HG03196 (cell line): ENCODE data around the gene AFAP1L1.

Experiments
- ATAC-seq: cut with Tn5 transposase; IDR thresholded peaks from one replicate; pipeline ENCODE4 v1.9.1; 2021; ENCODE audit not compliant: unreplicated experiment

Gene AFAP1L1

DNA sequence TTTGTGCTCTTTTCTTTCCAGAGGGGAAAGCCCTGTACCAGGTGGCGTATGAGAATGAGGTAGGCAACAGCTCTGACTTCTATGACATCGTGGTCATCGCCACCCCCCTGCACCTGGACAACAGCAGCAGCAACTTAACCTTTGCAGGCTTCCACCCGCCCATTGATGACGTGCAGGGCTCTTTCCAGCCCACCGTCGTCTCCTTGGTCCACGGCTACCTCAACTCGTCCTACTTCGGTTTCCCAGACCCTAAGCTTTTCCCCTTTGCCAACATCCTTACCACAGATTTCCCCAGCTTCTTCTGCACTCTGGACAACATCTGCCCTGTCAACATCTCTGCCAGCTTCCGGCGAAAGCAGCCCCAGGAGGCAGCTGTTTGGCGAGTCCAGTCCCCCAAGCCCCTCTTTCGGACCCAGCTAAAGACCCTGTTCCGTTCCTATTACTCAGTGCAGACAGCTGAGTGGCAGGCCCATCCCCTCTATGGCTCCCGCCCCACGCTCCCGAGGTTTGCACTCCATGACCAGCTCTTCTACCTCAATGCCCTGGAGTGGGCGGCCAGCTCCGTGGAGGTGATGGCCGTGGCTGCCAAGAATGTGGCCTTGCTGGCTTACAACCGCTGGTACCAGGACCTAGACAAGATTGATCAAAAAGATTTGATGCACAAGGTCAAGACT is 96.5 kb downstream of the AFAP1L1 start:
- ATAC-seq = no peak

- ATAC-seq = no peak
These were observed 99.2 kb downstream of the AFAP1L1 start for GRCh38 chr5:149370878-149371277.

GRCh38 chr5:149371296-149371962 is 99.8 kb downstream of the AFAP1L1 start:
- ATAC-seq = peak; percentile 60

GRCh38 chr5:149372076-149372795 is 100.6 kb downstream of the AFAP1L1 start:
- ATAC-seq = no peak

GRCh38 chr5:149372932-149373331 is 101.3 kb downstream of the AFAP1L1 start:
- ATAC-seq = no peak

DNA sequence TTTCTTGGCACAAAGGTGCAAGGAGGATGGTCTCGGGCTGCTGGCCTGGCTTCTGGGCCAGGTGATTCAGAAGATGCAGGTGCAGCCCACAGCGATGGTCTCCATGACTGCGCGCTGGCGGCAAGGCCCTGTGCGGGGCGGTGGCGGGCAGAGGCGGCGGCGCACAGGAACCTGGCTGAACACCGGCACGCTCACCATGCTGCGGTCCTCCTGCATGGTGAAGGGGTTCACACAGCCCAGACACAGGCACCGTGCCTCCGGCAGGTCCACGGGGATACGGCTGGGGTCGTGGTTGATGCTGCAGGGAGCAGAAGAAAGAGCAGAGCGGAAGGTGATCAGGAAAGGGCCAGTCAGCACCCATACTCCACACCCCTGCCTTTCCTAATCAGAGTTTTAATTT is 102.6 kb downstream of the AFAP1L1 start:
- ATAC-seq = no peak

GRCh38 chr5:149374801-149375200 is 103.1 kb downstream of the AFAP1L1 start:
- ATAC-seq = no peak

- no peak for ATAC-seq
These were observed 103.8 kb downstream of the AFAP1L1 start for GRCh38 chr5:149375434-149375833.

- no peak for ATAC-seq
These were observed 104.4 kb downstream of the AFAP1L1 start for GRCh38 chr5:149376104-149376503.

DNA sequence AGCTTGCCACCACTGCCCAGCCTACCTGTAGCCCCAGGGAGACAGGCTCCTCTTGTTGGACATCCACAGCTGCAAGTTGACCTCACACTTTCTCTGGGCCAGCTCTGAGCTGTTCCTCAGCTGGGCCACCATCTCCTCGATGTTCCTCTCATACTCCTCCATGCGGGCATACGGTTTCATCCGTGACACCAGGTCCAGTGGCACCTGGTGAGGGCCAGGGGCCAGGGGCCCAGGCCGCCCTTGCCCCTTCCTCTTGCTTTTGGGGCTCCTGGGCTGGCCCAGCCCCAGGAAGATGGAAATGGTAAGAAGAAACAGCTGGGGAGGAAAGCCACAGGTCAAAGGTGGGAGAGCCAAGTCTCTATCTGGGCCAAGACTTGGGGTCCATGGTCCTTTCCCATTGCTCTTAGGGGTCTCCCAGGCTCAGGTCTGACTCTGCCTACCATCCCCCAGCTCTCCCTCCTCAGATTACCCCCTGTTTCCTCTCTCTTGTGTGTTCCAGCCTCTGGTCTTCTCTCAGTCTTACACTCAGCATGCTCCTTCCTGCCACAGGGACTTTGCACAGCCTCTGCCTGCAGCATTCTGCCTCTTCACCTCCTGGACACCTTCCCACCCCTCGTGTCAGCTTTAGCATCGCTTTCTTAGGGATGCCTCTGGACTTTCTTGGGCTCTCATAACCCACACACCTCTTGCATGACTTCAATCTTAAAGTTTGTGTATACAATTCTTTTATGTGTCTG is 105.2 kb downstream of the AFAP1L1 start:
- no peak for ATAC-seq

- no peak for ATAC-seq
These were observed 106.7 kb downstream of the AFAP1L1 start for GRCh38 chr5:149378241-149378820.

- no peak for ATAC-seq
These were observed 107.6 kb downstream of the AFAP1L1 start, which contains the start of gene IL17B for GRCh38 chr5:149379177-149379761. Gene IL17B, minus strand, starts transcription at chr5:149379292. Its CDS starts 67 bp downstream, at chr5:149379225.

- ATAC-seq = no peak
These were observed 108.2 kb downstream of the AFAP1L1 start for GRCh38 chr5:149379818-149380374.

- ATAC-seq = no peak
These were observed 108.9 kb downstream of the AFAP1L1 start for GRCh38 chr5:149380466-149381121.

DNA sequence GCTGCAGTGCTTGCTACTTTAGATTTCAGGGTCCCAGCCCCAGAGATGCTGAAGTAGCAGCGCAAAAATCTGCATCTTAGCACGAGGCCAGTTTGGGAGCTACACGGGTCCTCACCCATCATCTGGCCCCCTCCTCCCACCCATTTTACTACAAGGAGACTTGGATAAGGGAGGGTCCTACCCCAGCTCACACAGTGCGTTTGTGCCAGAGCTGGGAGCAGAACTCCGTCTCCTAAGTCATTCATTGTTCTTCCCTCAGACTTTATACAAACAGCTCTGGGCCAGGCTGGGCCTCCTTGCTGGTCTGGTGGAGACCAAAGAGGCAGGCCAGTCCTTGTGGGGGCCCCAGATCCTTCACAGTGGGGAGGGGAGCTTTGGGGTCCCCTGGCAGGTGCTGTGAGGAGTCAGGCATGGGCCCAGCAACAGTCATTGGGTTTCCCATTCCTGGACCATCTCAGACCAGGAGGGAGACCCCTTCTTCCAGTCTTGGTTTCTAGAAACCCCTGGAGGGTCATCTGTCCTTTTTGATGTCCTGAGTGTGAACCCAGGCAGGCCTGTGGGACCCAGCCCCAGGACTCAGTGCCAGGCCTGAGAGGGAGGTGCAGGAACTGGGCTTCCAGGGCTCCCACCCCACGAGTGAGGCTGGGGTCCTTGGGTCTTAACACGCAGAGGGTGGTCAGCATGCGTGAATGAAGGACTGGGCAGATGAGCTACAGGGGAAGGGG is 109.8 kb downstream of the AFAP1L1 start:
- no peak for ATAC-seq

DNA sequence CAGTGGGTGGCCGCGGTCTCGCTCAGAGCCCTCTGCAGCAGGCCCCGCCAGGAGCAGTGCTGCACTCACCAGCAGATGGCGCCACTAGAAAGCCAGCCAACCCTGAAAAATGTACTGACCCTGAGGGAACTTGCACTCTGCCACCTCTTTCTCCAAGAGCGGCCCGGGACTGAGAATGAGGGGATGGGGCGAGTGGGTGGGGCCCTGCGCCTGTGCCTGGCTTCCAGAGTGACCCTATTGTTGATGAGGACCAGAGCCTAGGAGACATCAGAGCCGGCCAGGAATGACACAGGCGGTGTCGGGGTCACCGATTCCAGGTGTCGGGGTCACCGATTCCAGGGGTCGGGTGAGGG is 110.3 kb downstream of the AFAP1L1 start:
- no peak for ATAC-seq

DNA sequence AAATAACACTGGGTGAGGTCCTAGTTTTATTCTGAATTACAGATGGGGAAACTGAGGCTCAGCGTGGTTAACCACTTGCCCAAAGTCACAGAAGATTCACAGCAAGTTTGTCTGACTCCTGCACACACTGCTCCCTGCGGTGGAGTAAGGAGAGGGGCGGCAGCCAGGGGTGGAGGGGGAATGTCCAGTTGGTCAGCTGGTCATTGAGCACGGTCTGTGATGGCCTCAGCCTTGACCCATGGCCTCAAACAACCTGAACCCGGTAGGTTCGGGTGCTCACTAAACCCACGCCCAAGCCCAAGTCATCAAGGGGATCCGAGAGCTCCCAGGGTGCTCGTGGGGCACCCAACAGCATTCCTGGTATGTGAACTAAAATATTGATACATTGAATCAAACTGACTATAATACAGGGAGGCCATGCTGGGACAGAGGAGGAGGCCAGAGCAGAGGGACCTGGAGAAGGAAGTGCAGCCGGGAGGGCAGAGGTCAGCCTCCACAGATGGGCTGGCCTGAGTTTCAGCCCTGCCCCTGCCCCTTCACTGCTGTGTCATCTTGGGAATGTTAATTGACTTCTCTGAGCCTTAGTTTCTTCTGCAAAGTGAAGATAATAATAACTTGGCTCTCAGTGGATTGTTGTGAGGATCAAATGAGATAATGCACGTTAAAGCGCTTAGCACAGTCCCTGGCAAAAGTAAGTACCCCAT is 111.0 kb downstream of the AFAP1L1 start:
- ATAC-seq = no peak

- ATAC-seq = no peak
These were observed 111.7 kb downstream of the AFAP1L1 start for GRCh38 chr5:149383399-149383798.

DNA sequence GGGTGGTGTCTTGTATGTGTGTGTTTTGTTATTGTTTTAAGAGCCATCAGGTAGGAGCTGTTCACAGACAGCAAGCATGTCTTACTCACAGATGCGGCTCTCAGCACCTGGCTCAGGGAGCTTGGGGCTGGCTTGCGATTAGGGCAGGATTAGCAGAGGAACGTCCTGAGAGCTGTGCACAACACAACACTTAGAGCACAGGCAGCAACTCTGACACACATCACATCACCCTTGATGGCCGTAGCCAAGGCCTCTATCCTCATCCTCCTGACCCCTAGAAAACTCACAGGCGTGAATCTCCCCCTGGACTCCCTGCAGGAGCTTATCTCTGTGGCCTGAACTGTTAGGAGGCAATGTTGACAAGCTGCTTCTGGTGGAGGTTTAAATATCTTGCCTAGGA is 114.5 kb downstream of the AFAP1L1 start:
- ATAC-seq = no peak
